Measurements from ENCODE around the gene IDH3B.

GRCh38 chr20:2690718-2691117 is 26.7 kb upstream of the IDH3B start:
- no peak for TF ChIP-seq CTCF (conservative IDR thresholded peaks at IDR 0.05; ENCODE audit: low read depth, low read length)
- no peak for TF ChIP-seq EZH2 (IDR thresholded peaks at IDR 0.05; ENCODE audit: borderline replicate concordance, low read depth, low read length, poor library complexity, severe bottlenecking)

Measured in A673 (cell line).